Endothelial cell of umbilical vein (primary cell): ENCODE results near the gene CIB1. TPM values are rescaled to one million over a fixed set of nuclear protein-coding genes. Genes with fewer than 3 reads are reported as not detected.

Source experiments
- BruUV-seq: library from RNA; stranded (reverse); fragments of 400-500 nt; replicated peaks from 2 replicates; lab custom pipeline; 2021; lab: Mats Ljungman, UMichigan
- CTCF ChIA-PET: fragments of 300-600, 350-600 bp; sonication (Branson Sonifier 250); formaldehyde crosslinking; loops from one replicate; lab custom pipeline; 2021; ENCODE audit warnings: antibody characterized with exemption, inconsistent platforms; lab: Charles Lee
- POLR2A ChIA-PET: fragments of 300-600, 350-600 bp; sonication (Branson Sonifier 250); formaldehyde crosslinking; loops from one replicate; lab custom pipeline; 2021; ENCODE audit warnings: antibody characterized with exemption, inconsistent platforms; lab: Charles Lee
- DNase-seq: peaks from one replicate; pipeline ENCODE4 v3.0.0-alpha.2; 2011; ENCODE audit warnings: low read depth, low spot score
- FAIRE-seq: peaks from 2 replicates; lab custom pipeline; 2011; peaks lifted over from hg19 to GRCh38; lab: Jason Lieb, UNC
- H2AFZ ChIP-seq: 2 replicates; pipeline ENCODE4 v1.6.0; 2012; ENCODE audit warnings: low read depth, low read length, control low read depth, inconsistent platforms
- H3K27ac ChIP-seq: 2 replicates; pipeline ENCODE4 v1.5.1; 2011; ENCODE audit warnings: low read depth, mild to moderate bottlenecking, control low read depth, low read length, moderate library complexity; ENCODE audit not compliant: insufficient read depth
- H3K27me3 ChIP-seq, 2 experiments: 2 replicates each; pipeline versions ENCODE4 v1.6.0 to v1.6.1; 2011; ENCODE audit warnings: low read length in 2 of 2, mixed read lengths in 1 of 2; ENCODE audit not compliant: control insufficient read depth in 2 of 2, insufficient read depth in 2 of 2
- H3K36me3 ChIP-seq, 2 experiments: 2 replicates in 1 of 2; 3 replicates in 1 of 2; pipeline ENCODE4 v1.5.1; 2011; ENCODE audit warnings: low read length in 2 of 2, mild to moderate bottlenecking in 1 of 2, moderate library complexity in 1 of 2; ENCODE audit not compliant: control insufficient read depth in 2 of 2, insufficient read depth in 2 of 2; ENCODE audit errors: extremely low read depth in 1 of 2
- H3K4me1 ChIP-seq: 3 replicates; pipeline ENCODE4 v1.5.1; 2011; ENCODE audit warnings: mild to moderate bottlenecking, low read length; ENCODE audit not compliant: control insufficient read depth, insufficient read depth; ENCODE audit errors: extremely low read depth
- H3K4me2 ChIP-seq: 2 replicates; pipeline ENCODE4 v1.6.1; 2011; ENCODE audit warnings: low read length, control low read depth, mixed read lengths; ENCODE audit not compliant: insufficient read depth
- H3K4me3 ChIP-seq, 3 experiments: fragments of 200-600 bp in 1 of 3; sonication (generic), shearing (Covaris generic) in 1 of 3; replicated peaks in 1 of 3; 2 replicates each; pipeline ENCODE4 v1.5.1; 2011 to 2016; ENCODE audit warnings: control low read depth in 3 of 3, low read length in 3 of 3, mild to moderate bottlenecking in 2 of 3, inconsistent platforms in 1 of 3, low read depth in 1 of 3, moderate library complexity in 1 of 3; ENCODE audit not compliant: insufficient read depth in 1 of 3
- H3K79me2 ChIP-seq: 2 replicates; pipeline ENCODE4 v1.6.0; 2012; ENCODE audit warnings: low read length, inconsistent platforms; ENCODE audit not compliant: control insufficient read depth, insufficient read depth
- H3K9ac ChIP-seq: replicated peaks from 2 replicates; pipeline ENCODE3; 2011; ENCODE audit warnings: low read length, control low read depth; ENCODE audit not compliant: insufficient read depth; ENCODE audit errors: extremely low read depth
- H3K9me1 ChIP-seq: replicated peaks from 3 replicates; pipeline ENCODE4 v1.6.0; 2011; ENCODE audit warnings: mild to moderate bottlenecking, low read length; ENCODE audit not compliant: control insufficient read depth, insufficient read depth; ENCODE audit errors: extremely low read depth
- H3K9me3 ChIP-seq: replicated peaks from 2 replicates; pipeline ENCODE4 v1.5.1; 2012; ENCODE audit warnings: low read length, inconsistent platforms; ENCODE audit not compliant: control insufficient read depth, insufficient read depth
- H4K20me1 ChIP-seq: replicated peaks from 2 replicates; pipeline ENCODE3; 2011; ENCODE audit warnings: mild to moderate bottlenecking, low read length; ENCODE audit not compliant: control insufficient read depth, insufficient read depth; ENCODE audit errors: extremely low read depth
- CTCF ChIP-seq, 2 donors: IDR thresholded peaks; 1 replicate in 1 of 2; 2 replicates in 1 of 2; pipeline ENCODE4 v1.5.1; 2011; ENCODE audit warnings: low read length in 2 of 2, mild to moderate bottlenecking in 2 of 2, moderate library complexity in 2 of 2, control low read depth in 1 of 2, inconsistent platforms in 1 of 2, low read depth in 1 of 2; ENCODE audit not compliant: insufficient read depth in 1 of 2; ENCODE audit errors: extremely low read depth in 1 of 2
- EZH2 ChIP-seq: IDR thresholded peaks from 2 replicates; pipeline ENCODE4 v1.6.1; 2012; ENCODE audit warnings: borderline replicate concordance, low read depth, mild to moderate bottlenecking, moderate library complexity, low read length, inconsistent platforms; ENCODE audit not compliant: severe bottlenecking
- FOS ChIP-seq: IDR thresholded peaks from 2 replicates; pipeline ENCODE4 v1.6.1; 2011; ENCODE audit warnings: mild to moderate bottlenecking, low read length, moderate library complexity, borderline replicate concordance; ENCODE audit not compliant: insufficient read depth
- GATA2 ChIP-seq: IDR thresholded peaks from 2 replicates; pipeline ENCODE4 v1.7.0; 2011; ENCODE audit warnings: low read depth, mild to moderate bottlenecking, moderate library complexity, mixed read lengths, low read length; ENCODE audit not compliant: insufficient read length, insufficient read depth
- JUN ChIP-seq: IDR thresholded peaks from 2 replicates; pipeline ENCODE4 v1.6.1; 2011; ENCODE audit warnings: borderline replicate concordance, low read depth; ENCODE audit not compliant: insufficient read length, insufficient read depth
- MYC ChIP-seq: IDR thresholded peaks from one replicate; pipeline ENCODE4 v1.6.1; 2011; ENCODE audit warnings: mild to moderate bottlenecking, low read depth, low read length
- POLR2A ChIP-seq: IDR thresholded peaks from 2 replicates; pipeline ENCODE4 v1.6.1; 2012; ENCODE audit warnings: low read depth, mild to moderate bottlenecking, control low read depth, low read length
- POLR2AphosphoS5 ChIP-seq: IDR thresholded peaks from 2 replicates; pipeline ENCODE4 v1.6.1; 2012; ENCODE audit warnings: low read depth, mild to moderate bottlenecking, control low read depth, low read length, moderate library complexity; ENCODE audit not compliant: insufficient read depth
- dilution Hi-C: fragments of 300-500 bp; cut with MboI; formaldehyde crosslinking; loops from one replicate; pipeline ENCODE4 v1.15.0; 2019; ENCODE audit warnings: low sequenced_read_pairs; ENCODE audit not compliant: extremely low pct_ligation_motif_present
- intact Hi-C: fragments of 100-400 bp; cut with micrococcal nuclease; formaldehyde crosslinking; loops from one replicate; pipeline ENCODE4 v1.10.0; 2022
- polyA plus RNA-seq, 4 experiments: library from polyadenylated mRNA; depleted of rRNA in 3 of 4; stranded (reverse) in 3 of 4; unstranded in 1 of 4; fragments of >200 nt; gene quantifications; 2 replicates each; pipeline versions ENCODE4 v1.2.1 to v1.2.3, GENCODE V29; 2011 to 2012; ENCODE audit warnings: missing spikeins in 1 of 4
- total RNA-seq: library from RNA; stranded (reverse); gene quantifications from 2 replicates; pipeline ENCODE4 v1.2.3, GENCODE V29; 2021
- TF ChIP-seq, protein P1 (sequence below): IDR thresholded peaks from 2 replicates; pipeline ENCODE4 v1.6.1; 2011; ENCODE audit not compliant: insufficient read depth, insufficient read length

CIB1 gene
- total and polyA plus RNA-seq, 2 donors (not counting 3 experiments of a cell fraction or from before 2014, with no cell fraction given), result 58.3 to 105 TPM

GRCh38 chr15:90241343-90242192, 7.8 kb upstream of the CIB1 start:
- intact Hi-C loops, result no loop called here
- TF ChIP-seq POLR2A, result no peak
- no peak for TF ChIP-seq GATA2
- TF ChIP-seq EZH2, result no peak
- no peak for TF ChIP-seq JUN
- TF ChIP-seq MYC, result no peak
- TF ChIP-seq FOS, result no peak
- no peak for TF ChIP-seq CTCF (IDR thresholded peaks at IDR 0.05; ENCODE audit: extremely low read depth in 1 of 2, insufficient read depth in 1 of 2, low read depth in 1 of 2, low read length in 2 of 2)
- TF ChIP-seq, protein P1, sequence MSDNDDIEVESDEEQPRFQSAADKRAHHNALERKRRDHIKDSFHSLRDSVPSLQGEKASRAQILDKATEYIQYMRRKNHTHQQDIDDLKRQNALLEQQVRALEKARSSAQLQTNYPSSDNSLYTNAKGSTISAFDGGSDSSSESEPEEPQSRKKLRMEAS, result no peak
- TF ChIP-seq POLR2AphosphoS5, result no peak
- ChIA-PET POLR2A (no interaction called here), CTCF (interaction anchor here (1.0 to 1.3 kb wide), 4 partner anchors 8 to 60 kb away, joined by 3 to 4 read pairs (median 4); partner anchors contain the start of gene TTLL13)
- H3K9me3 ChIP-seq, result no peaks in the 10 kb centered on the region
- BruUV-seq, result no TSS peak
- dilution Hi-C loops, result no loop called here
- no peaks in the 10 kb centered on the region for H3K9me1 ChIP-seq
- H3K4me1 ChIP-seq, result no peaks in the 10 kb centered on the region
- no peak overlapping the region for H3K4me2 ChIP-seq
- H2AFZ ChIP-seq, result no peak overlapping the region
- H3K4me3 ChIP-seq, result no peak overlapping the region
- no peaks in the 10 kb centered on the region for H3K27me3 ChIP-seq
- no peaks in the 10 kb centered on the region for H3K79me2 ChIP-seq
- H3K9ac ChIP-seq, result no peak overlapping the region
- DNase-seq (no peak), FAIRE-seq (no peak)
- no peaks in the 10 kb centered on the region for H3K36me3 ChIP-seq
- no peak overlapping the region for H3K27ac ChIP-seq
- H4K20me1 ChIP-seq, result no peaks in the 10 kb centered on the region
